OCI-LY1 (cell line): ENCODE results near the gene KLHL36.

Source experiments
- H2AFZ ChIP-seq: fragments of 200-600 bp; sonication (generic), shearing (Covaris generic); 2 replicates; pipeline ENCODE4 v1.6.0; 2014; ENCODE audit warnings: antibody characterized with exemption, mild to moderate bottlenecking, low read length
- H3F3A ChIP-seq: fragments of 200-600 bp; sonication (generic), shearing (Covaris generic); 2 replicates; pipeline ENCODE4 v1.6.0; 2014; ENCODE audit warnings: mild to moderate bottlenecking, antibody characterized with exemption, low read length, moderate library complexity; ENCODE audit not compliant: insufficient read depth
- H3K27ac ChIP-seq: fragments of 200-600 bp; sonication (generic); 2 replicates; pipeline ENCODE4 v1.5.1; 2014; ENCODE audit warnings: low read length, mixed run types, mild to moderate bottlenecking, low read depth; ENCODE audit not compliant: poor library complexity, severe bottlenecking
- H3K27me3 ChIP-seq: fragments of 200-600 bp; sonication (generic); 2 replicates; pipeline ENCODE4 v1.6.0; 2014; ENCODE audit warnings: antibody characterized with exemption, mild to moderate bottlenecking, low read length, moderate library complexity; ENCODE audit not compliant: insufficient read depth
- H3K36me3 ChIP-seq: fragments of 200-600 bp; sonication (generic); 2 replicates; pipeline ENCODE4 v1.6.1; 2014; ENCODE audit warnings: mild to moderate bottlenecking, antibody characterized with exemption, low read length, moderate library complexity, mixed read lengths; ENCODE audit not compliant: insufficient read depth
- H3K4me1 ChIP-seq: fragments of 200-600 bp; sonication (generic); 2 replicates; pipeline ENCODE4 v1.5.1; 2014; ENCODE audit warnings: mild to moderate bottlenecking, low read length, moderate library complexity; ENCODE audit not compliant: insufficient read depth, severe bottlenecking
- H3K4me2 ChIP-seq: fragments of 200-600 bp; sonication (generic), shearing (Covaris generic); 2 replicates; pipeline ENCODE4 v1.6.1; 2014; ENCODE audit warnings: low read length
- H3K4me3 ChIP-seq: fragments of 200-600 bp; sonication (generic); 2 replicates; pipeline ENCODE4 v1.5.1; 2014; ENCODE audit warnings: low read length, low read depth, mild to moderate bottlenecking, mixed read lengths; ENCODE audit not compliant: poor library complexity, severe bottlenecking
- H3K79me2 ChIP-seq: fragments of 200-600 bp; shearing (Covaris generic); 2 replicates; pipeline ENCODE4 v1.6.1; 2016; ENCODE audit warnings: mixed run types, low read length, mixed read lengths; ENCODE audit not compliant: insufficient read depth
- H3K9ac ChIP-seq: fragments of 200-600 bp; sonication (generic), shearing (Covaris generic); 2 replicates; pipeline ENCODE4 v1.6.1; 2014; ENCODE audit warnings: mild to moderate bottlenecking, low read length, mixed read lengths
- H3K9me2 ChIP-seq: fragments of 200-600 bp; sonication (generic), shearing (Covaris generic); 2 replicates; pipeline ENCODE4 v1.6.1; 2014; ENCODE audit warnings: low read depth, mild to moderate bottlenecking, low read length, mixed read lengths
- H3K9me3 ChIP-seq: fragments of 200-600 bp; shearing (Covaris generic); 2 replicates; pipeline ENCODE4 v1.6.1; 2014; ENCODE audit warnings: low read length, mixed read lengths
- H4K20me1 ChIP-seq: fragments of 200-600 bp; sonication (generic), shearing (Covaris generic); 2 replicates; pipeline ENCODE4 v1.6.0; 2016; ENCODE audit warnings: mild to moderate bottlenecking, low read length; ENCODE audit not compliant: insufficient read depth
- EZH2 ChIP-seq: fragments of 200-600 bp; sonication (generic), shearing (Covaris generic); IDR thresholded peaks from 2 replicates; pipeline ENCODE4 v1.8.0; 2017; ENCODE audit warnings: borderline replicate concordance, mixed run types, mild to moderate bottlenecking, antibody characterized with exemption, low read length, moderate library complexity, mixed read lengths
- TF ChIP-seq, protein P1 (sequence below): fragments of 200-600 bp; sonication (generic), shearing (Covaris generic); IDR thresholded peaks from 2 replicates; pipeline ENCODE4 v1.5.1; 2017; ENCODE audit warnings: mild to moderate bottlenecking, antibody characterized with exemption, low read length, moderate library complexity, mixed read lengths

KLHL36 gene

DNA sequence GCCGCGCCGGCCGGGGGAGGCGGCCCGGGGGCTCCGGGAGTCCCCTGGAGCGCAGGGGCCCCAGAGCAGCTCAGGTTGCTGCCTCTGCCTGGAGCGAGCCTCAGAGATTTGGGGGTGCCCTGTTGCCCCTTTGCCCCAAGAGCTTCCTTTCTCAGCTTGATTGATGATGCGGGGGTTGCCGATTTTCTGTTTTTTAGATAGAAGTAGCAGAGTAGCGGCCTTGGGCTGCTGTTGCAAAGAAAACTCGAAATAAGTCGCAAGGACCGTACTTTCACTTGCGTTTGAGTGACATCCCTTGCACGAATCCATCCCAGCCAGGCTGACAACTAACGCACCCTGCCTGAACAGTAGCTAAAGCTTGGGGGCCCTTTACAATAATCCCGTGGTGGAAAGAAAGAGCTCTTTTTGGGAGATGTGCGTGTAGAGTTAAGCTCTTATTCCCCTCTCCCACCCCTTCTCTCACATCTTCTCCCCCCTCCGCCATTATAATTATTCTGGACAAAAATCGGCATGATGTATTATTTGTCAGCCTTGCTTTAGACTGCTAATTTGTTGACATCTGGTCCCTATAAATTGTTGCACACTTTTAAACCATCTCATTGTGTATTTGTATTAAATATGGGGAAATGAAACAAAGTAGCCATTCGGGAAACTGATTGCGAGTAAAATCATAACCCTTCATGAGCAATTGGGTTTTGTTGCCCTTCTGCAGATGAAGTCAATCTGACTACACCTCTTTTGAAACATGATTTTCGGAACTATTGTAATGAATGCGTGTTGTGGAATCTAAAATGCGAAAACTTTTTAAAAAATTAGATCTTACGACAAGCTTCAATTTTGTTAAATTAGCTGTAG is 52.4 kb downstream of the KLHL36 start:
- Histone ChIP-seq H3K79me2 (peaks cover 55% of the 10 kb centered on the region), H3K36me3 (peaks cover 5% of the 10 kb centered on the region; the same call in 1 of the 2 replicates), H2AFZ (no peak overlapping the region), H4K20me1 (no peaks in the 10 kb centered on the region), H3K9ac (peak overlapping the region; percentile 88), H3K4me3 (peak overlapping the region; percentile 75), H3K27ac (peak overlapping the region; percentile 59), H3F3A (no peaks in the 10 kb centered on the region), H3K27me3 (no peaks in the 10 kb centered on the region), H3K9me2 (no peaks in the 10 kb centered on the region), H3K4me1 (peaks cover 49% of the 10 kb centered on the region), H3K9me3 (no peaks in the 10 kb centered on the region), H3K4me2 (peak overlapping the region; percentile 95)
- TF ChIP-seq, protein P1, sequence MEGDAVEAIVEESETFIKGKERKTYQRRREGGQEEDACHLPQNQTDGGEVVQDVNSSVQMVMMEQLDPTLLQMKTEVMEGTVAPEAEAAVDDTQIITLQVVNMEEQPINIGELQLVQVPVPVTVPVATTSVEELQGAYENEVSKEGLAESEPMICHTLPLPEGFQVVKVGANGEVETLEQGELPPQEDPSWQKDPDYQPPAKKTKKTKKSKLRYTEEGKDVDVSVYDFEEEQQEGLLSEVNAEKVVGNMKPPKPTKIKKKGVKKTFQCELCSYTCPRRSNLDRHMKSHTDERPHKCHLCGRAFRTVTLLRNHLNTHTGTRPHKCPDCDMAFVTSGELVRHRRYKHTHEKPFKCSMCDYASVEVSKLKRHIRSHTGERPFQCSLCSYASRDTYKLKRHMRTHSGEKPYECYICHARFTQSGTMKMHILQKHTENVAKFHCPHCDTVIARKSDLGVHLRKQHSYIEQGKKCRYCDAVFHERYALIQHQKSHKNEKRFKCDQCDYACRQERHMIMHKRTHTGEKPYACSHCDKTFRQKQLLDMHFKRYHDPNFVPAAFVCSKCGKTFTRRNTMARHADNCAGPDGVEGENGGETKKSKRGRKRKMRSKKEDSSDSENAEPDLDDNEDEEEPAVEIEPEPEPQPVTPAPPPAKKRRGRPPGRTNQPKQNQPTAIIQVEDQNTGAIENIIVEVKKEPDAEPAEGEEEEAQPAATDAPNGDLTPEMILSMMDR, result no peak
- no peak for TF ChIP-seq EZH2

DNA sequence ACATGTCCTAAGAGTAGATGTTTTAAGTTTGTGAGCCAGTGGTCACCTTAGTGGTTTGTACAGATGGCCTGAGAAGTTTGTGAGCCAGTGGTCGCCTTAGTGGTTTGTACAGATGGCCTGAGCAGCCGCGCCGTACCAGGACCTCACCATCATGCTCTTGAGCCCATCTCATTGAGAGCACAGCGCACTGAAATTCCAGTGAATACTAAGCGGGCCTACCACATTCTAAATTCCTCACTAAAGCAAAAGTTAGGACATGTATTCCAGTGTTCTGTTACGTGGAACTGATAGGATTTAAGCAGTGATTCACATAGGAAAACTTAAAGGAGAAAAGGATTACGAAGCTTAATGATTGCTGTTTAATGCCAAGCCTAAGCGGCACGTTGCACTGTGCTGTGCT is 55.4 kb downstream of the KLHL36 start:
- Histone ChIP-seq H3K4me3 (no peak overlapping the region), H3K4me1 (peaks cover 67% of the 10 kb centered on the region)
- TF ChIP-seq, protein P1, result no peak
- TF ChIP-seq EZH2, result no peak

DNA sequence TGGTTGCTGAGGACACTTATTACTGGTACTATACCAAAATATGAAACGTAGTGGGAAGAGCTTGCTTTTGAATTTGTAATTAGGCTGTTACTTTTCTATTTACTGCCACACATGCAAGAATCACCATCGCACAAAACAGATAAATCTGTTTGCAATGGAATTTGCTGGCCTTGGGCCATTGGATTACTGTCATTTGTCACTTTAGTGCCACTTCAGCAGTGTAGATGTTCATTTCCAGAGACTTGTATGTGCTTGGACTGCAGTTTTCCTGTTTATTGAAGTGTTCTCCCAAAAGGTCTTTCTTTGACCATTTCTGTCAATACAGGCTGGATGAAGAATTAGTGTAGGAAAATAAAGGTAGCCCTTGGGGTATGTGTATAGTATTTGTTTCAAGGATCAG is 55.9 kb downstream of the KLHL36 start:
- no peak overlapping the region for H3K4me3 ChIP-seq
- no peaks in the 10 kb centered on the region for H3F3A ChIP-seq
- H3K9ac ChIP-seq, result no peak overlapping the region
- H3K4me2 ChIP-seq, result peak overlapping the region; percentile 61; the same call in 1 of the 2 replicates
- peaks cover 68% of the 10 kb centered on the region for H3K4me1 ChIP-seq
- peaks cover 90% of the 10 kb centered on the region for H3K79me2 ChIP-seq
- H2AFZ ChIP-seq, result no peak overlapping the region
- H3K27ac ChIP-seq, result no peak overlapping the region
- TF ChIP-seq EZH2, result no peak
- TF ChIP-seq, protein P1, result no peak
- no peaks in the 10 kb centered on the region for H3K27me3 ChIP-seq
- peaks cover 15% of the 10 kb centered on the region; the same call in 1 of the 2 replicates for H3K36me3 ChIP-seq
- H4K20me1 ChIP-seq, result peaks cover 7% of the 10 kb centered on the region; the same call in 1 of the 2 replicates
- no peaks in the 10 kb centered on the region for H3K9me3 ChIP-seq
- no peaks in the 10 kb centered on the region for H3K9me2 ChIP-seq

More for the DNA sequence above, 55.4 kb downstream of the KLHL36 start:
- Histone ChIP-seq H3K36me3 (peaks cover 9% of the 10 kb centered on the region; the same call in 1 of the 2 replicates), H3F3A (no peaks in the 10 kb centered on the region), H2AFZ (no peak overlapping the region), H3K27me3 (no peaks in the 10 kb centered on the region), H3K4me2 (peak overlapping the region; percentile 61), H3K9me3 (no peaks in the 10 kb centered on the region), H3K27ac (no peak overlapping the region), H3K9me2 (no peaks in the 10 kb centered on the region), H4K20me1 (peaks cover 5% of the 10 kb centered on the region; the same call in 1 of the 2 replicates), H3K9ac (no peak overlapping the region; the same call in 1 of the 2 replicates), H3K79me2 (peaks cover 85% of the 10 kb centered on the region)
